ENCODE data around the gene NARS2.

DNA sequence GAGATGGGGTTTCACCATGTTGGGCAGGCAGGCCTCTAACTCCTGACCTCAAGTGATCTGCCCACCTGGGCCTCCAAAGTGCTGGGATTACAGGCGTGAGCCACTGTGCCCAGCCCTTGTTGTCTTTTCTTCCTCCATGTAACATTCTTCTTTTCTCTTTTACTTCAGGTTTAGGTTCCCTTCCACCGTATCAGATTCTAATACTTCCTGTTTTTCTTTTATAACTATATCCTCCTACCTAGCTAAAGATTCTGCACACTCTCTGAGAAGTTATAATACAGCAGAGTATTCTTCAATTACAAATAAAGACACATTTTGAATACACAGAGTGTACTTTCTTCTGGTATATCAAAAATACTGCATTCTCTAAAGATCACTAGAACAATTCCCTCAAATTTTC lies 123.8 kb downstream of the NARS2 start:
- TF ChIP-seq SMARCC2 (IDR thresholded peaks at IDR 0.05; ENCODE audit: low read depth) (no peak), MXI1 (IDR thresholded peaks at IDR 0.05; ENCODE audit: low read depth, low read length) (no peak), THRAP3 (IDR thresholded peaks at IDR 0.05; ENCODE audit: borderline replicate concordance) (no peak), ZNF778 (CRISPR knock-in tag; IDR thresholded peaks at IDR 0.05) (no peak), IRF2 (CRISPR knock-in tag; IDR thresholded peaks at IDR 0.05) (no peak), BMI1 (IDR thresholded peaks at IDR 0.05; ENCODE audit: low read length) (no peak)
- TF ChIP-seq, protein P1, sequence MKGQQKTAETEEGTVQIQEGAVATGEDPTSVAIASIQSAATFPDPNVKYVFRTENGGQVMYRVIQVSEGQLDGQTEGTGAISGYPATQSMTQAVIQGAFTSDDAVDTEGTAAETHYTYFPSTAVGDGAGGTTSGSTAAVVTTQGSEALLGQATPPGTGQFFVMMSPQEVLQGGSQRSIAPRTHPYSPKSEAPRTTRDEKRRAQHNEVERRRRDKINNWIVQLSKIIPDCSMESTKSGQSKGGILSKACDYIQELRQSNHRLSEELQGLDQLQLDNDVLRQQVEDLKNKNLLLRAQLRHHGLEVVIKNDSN (CRISPR knock-in tag; IDR thresholded peaks at IDR 0.05), result no peak
- TF ChIP-seq, protein P2, sequence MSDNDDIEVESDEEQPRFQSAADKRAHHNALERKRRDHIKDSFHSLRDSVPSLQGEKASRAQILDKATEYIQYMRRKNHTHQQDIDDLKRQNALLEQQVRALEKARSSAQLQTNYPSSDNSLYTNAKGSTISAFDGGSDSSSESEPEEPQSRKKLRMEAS (CRISPR knock-in tag; IDR thresholded peaks at IDR 0.05), result no peak
- TF ChIP-seq, protein P3, sequence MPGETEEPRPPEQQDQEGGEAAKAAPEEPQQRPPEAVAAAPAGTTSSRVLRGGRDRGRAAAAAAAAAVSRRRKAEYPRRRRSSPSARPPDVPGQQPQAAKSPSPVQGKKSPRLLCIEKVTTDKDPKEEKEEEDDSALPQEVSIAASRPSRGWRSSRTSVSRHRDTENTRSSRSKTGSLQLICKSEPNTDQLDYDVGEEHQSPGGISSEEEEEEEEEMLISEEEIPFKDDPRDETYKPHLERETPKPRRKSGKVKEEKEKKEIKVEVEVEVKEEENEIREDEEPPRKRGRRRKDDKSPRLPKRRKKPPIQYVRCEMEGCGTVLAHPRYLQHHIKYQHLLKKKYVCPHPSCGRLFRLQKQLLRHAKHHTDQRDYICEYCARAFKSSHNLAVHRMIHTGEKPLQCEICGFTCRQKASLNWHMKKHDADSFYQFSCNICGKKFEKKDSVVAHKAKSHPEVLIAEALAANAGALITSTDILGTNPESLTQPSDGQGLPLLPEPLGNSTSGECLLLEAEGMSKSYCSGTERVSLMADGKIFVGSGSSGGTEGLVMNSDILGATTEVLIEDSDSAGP (CRISPR knock-in tag; IDR thresholded peaks at IDR 0.05), result no peak

All from K562 (cell line).